ENCODE results near the gene EDIL3.

- TF ChIP-seq POLR2AphosphoS5 (IDR thresholded peaks at IDR 0.05): no peak
- TF ChIP-seq CTCF (IDR thresholded peaks at IDR 0.05): no peak
- TF ChIP-seq EP300 (IDR thresholded peaks at IDR 0.05; ENCODE audit: low read depth): no peak
Measured at GRCh38 chr5:84411832-84412605, 27.3 kb upstream of the EDIL3 start.
